HG03354 (cell line): ENCODE measurements around the gene SOD1.

ENCODE experiments used
- ATAC-seq: cut with Tn5 transposase; IDR thresholded peaks from one replicate; pipeline ENCODE4 v1.9.1; 2021; ENCODE audit warnings: mild to moderate bottlenecking; ENCODE audit not compliant: unreplicated experiment, poor library complexity, severe bottlenecking

Gene SOD1

GRCh38 chr21:31714741-31715365, 55.4 kb downstream of the SOD1 start:
- ATAC-seq: no peak

DNA sequence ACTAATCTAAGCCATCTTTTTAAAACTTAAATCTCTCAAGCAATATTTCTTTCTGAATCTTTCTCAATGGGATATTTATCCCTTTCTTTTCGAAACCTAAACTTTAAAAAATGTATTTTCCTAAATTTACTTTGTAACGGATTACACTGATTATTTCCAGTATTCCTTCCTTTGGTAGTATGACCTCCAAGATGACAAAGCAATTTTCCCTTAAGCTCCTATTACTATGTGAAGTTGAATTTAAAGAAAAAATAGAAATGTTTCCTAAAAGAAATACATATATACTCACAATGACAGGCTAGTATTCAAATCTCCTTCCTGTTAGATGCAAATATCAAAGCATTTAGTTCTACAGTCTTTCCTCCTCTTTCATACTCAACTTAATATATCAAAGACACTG, 56.6 kb downstream of the SOD1 start:
- ATAC-seq: no peak
